Right atrium auricular region (tissue), 2 donors: Measurements from ENCODE around the gene RNU7-1. TPM values are rescaled to one million over a fixed set of nuclear protein-coding genes. Genes with fewer than 3 reads are reported as not detected.

Experiments used
- DNase-seq: peaks from one replicate; pipeline ENCODE4 v3.0.0-alpha.2; 2019; ENCODE audit warnings: low spot score
- H3K27ac ChIP-seq, 2 donors: fragments of 200-600 bp; sonication (generic); 1 replicate in 1 of 2; 2 replicates in 1 of 2; pipeline ENCODE4 v1.5.1; 2016 to 2019
- H3K27me3 ChIP-seq, 2 donors: fragments of 200-600 bp; sonication (generic); one replicate each; pipeline versions ENCODE4 v1.5.1 to v1.6.0; 2017 to 2019
- H3K36me3 ChIP-seq: fragments of 200-600 bp; sonication (generic); one replicate; pipeline ENCODE4 v1.5.1; 2016
- H3K4me1 ChIP-seq, 2 donors: fragments of 200-600 bp; sonication (generic); one replicate each; pipeline versions ENCODE4 v1.5.1 to v1.6.0; 2017 to 2019
- H3K4me3 ChIP-seq, 2 donors: fragments of 200-600 bp; sonication (generic); 1 replicate in 1 of 2; 2 replicates in 1 of 2; pipeline ENCODE4 v1.5.1; 2017 to 2019; ENCODE audit warnings: mild to moderate bottlenecking in 1 of 2, moderate library complexity in 1 of 2
- H3K9me3 ChIP-seq, 2 donors: fragments of 200-600 bp; sonication (generic); one replicate each; pipeline ENCODE4 v1.5.1; 2019
- total RNA-seq, 2 donors: library from RNA; depleted of rRNA; stranded (reverse); fragments of >200 nt; gene quantifications; one replicate each; pipeline ENCODE4 v1.1.0, GENCODE V29; 2016
- TF ChIP-seq, protein P1 (sequence below), 2 donors: fragments of 200-600 bp; sonication (generic); IDR thresholded peaks; one replicate each; pipeline ENCODE4 v1.5.1; 2019; ENCODE audit warnings: antibody characterized with exemption in 2 of 2

The RNU7-1 gene
- total RNA-seq, 2 donors from 2014 or later, result not detected

DNA sequence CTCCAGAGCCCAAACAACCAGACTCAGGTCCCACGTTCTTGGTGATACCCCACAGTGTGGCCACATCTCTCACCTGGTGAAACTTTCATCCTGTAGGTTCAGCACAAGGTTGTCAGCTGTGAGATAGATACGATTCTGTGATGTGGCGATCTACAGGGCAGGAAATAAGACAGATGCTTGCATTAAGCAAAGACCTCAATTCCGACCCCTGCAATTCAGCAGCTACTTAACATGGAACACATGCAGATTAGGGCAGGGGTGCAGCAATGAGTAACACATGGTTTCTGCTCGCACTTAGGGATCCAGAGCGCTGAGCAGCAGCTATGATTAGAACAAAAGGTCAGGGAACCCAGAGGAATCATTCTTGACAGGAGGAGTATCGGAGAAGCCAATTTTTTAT is 22.7 kb downstream of the RNU7-1 start:
- TF ChIP-seq, protein P1, sequence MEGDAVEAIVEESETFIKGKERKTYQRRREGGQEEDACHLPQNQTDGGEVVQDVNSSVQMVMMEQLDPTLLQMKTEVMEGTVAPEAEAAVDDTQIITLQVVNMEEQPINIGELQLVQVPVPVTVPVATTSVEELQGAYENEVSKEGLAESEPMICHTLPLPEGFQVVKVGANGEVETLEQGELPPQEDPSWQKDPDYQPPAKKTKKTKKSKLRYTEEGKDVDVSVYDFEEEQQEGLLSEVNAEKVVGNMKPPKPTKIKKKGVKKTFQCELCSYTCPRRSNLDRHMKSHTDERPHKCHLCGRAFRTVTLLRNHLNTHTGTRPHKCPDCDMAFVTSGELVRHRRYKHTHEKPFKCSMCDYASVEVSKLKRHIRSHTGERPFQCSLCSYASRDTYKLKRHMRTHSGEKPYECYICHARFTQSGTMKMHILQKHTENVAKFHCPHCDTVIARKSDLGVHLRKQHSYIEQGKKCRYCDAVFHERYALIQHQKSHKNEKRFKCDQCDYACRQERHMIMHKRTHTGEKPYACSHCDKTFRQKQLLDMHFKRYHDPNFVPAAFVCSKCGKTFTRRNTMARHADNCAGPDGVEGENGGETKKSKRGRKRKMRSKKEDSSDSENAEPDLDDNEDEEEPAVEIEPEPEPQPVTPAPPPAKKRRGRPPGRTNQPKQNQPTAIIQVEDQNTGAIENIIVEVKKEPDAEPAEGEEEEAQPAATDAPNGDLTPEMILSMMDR (IDR thresholded peaks at IDR 0.05), result no peak
- no peak for DNase-seq
- Histone ChIP-seq H3K9me3 (no peaks in the 10 kb centered on the region), H3K4me3 (no peak overlapping the region), H3K27ac (no peak overlapping the region), H3K4me1 (peaks cover 0 to 45% of the 10 kb centered on the region in 2 donors), H3K36me3 (peaks cover 41% of the 10 kb centered on the region), H3K27me3 (no peaks in the 10 kb centered on the region)

DNA sequence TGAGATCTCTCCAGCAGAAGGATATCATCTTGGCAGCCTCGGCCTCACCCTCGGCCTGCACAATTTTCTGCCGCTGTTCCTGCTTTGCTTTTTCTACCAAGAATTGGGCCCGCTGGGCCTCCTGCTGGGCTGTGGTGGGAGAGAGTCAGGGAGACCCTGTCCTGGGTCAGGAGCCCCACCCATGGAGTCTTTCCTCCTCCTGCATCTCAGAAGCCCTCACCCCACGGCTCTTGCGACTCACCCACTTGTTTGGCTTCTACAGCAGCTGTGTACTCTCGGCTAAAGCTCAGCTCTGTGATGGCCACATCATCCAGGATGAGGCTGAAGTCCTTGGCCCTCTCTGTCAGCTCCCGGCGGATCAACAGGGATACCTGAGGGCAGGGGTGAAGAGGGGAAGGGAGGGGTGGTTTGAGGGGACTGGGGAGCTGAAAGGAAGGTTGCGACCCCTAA is 24.1 kb downstream of the RNU7-1 start:
- Histone ChIP-seq H3K27me3 (no peaks in the 10 kb centered on the region), H3K4me3 (no peak overlapping the region), H3K4me1 (peaks cover 0 to 36% of the 10 kb centered on the region in 2 donors), H3K9me3 (no peaks in the 10 kb centered on the region), H3K36me3 (peaks cover 41% of the 10 kb centered on the region), H3K27ac (no peak overlapping the region)
- DNase-seq, result no peak
- TF ChIP-seq, protein P1 (IDR thresholded peaks at IDR 0.05), result no peak

DNA sequence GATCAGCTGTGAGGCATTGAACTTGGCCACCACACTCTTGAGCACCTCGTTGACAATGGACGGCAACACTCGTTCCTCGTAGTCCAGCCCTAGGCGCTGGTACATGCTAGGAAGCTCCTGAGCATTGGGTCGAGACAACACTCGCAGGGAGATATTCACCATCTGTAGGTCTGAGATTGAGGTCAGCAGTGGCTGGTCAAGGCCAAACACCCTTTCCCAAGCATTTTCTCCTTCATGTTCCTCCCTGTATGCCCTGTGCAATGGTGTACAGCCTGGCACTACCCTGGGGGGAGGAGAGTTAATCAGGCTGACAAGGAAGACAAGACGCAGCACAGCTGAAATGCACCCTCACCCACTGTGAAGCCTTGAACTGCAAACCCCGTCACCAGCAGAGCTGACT is 24.8 kb downstream of the RNU7-1 start:
- DNase-seq, result no peak
- TF ChIP-seq, protein P1 (IDR thresholded peaks at IDR 0.05), result no peak
- Histone ChIP-seq H3K9me3 (no peaks in the 10 kb centered on the region), H3K4me1 (peaks cover 0 to 36% of the 10 kb centered on the region in 2 donors), H3K27ac (no peak overlapping the region), H3K4me3 (no peak overlapping the region), H3K36me3 (peaks cover 41% of the 10 kb centered on the region), H3K27me3 (no peaks in the 10 kb centered on the region)

DNA sequence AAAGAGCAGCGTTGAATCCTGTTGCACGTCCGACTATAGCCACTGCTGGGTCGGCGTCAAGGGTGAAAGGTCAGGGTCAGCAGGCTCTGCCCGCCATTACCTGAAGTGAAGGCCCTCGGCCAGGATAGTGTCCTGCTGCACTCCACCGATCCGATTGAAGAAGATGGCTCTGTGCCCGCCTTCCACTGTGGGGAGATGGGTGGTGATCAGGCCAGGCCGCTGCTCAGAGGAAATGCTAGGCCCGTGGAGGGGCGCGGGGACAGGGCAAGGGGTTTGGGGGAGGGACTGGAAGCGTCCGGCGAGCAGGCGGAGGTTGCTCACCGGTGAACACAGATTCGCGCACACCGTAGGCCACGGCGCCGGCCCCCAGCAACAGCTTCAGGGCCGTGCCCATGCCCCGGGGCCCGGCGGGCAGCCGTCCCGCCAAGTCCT is 26.5 kb downstream of the RNU7-1 start:
- H3K4me3 ChIP-seq, result peak overlapping the region; percentile 81 to 87
- peaks cover 0 to 31% of the 10 kb centered on the region in 2 donors for H3K4me1 ChIP-seq
- TF ChIP-seq, protein P1 (IDR thresholded peaks at IDR 0.05), result no peak
- DNase-seq, result no peak
- H3K27ac ChIP-seq, result peak overlapping the region; percentile 88 to 92
- H3K27me3 ChIP-seq, result no peaks in the 10 kb centered on the region
- H3K36me3 ChIP-seq, result peaks cover 52% of the 10 kb centered on the region
- no peaks in the 10 kb centered on the region for H3K9me3 ChIP-seq

DNA sequence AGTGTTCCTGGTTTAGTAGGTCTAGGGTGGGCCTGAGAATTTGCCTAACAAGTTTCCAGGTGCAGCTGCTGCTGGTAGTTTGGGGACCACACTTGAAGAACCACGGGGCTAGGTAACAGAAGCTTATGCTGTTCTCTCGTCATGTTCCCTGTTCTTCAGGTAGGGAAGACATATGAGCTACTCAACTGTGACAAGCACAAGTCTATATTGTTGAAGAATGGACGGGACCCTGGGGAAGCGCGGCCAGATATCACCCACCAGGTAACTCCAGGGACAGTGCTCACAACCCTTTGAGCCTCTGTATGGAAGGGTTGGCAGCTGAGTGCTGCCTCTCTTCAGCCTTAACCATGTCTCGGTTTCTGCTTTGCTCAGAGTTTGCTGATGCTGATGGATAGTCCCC is 30.6 kb downstream of the RNU7-1 start:
- Histone ChIP-seq H3K4me1 (peaks cover 0 to 22% of the 10 kb centered on the region in 2 donors), H3K27me3 (no peaks in the 10 kb centered on the region), H3K9me3 (no peaks in the 10 kb centered on the region), H3K4me3 (no peak overlapping the region), H3K27ac (no peak overlapping the region), H3K36me3 (peaks cover 47% of the 10 kb centered on the region)
- no peak for DNase-seq
- TF ChIP-seq, protein P1 (IDR thresholded peaks at IDR 0.05), result no peak
